SK-N-SH (cell line): ENCODE measurements around the gene CORT. TPM values are rescaled to one million over a fixed set of nuclear protein-coding genes. Genes with fewer than 3 reads are reported as not detected.

Source experiments
- CTCF ChIA-PET: fragments of 300-600, 350-600 bp; formaldehyde crosslinking; extraction: SDS; loops from one replicate; lab custom pipeline; 2021; lab: Yijun Ruan, JAX
- POLR2A ChIA-PET: fragments of 350-600 bp; sonication (Branson Sonifier 250); formaldehyde crosslinking; extraction: SDS; loops from one replicate; lab custom pipeline; 2020; ENCODE audit warnings: antibody characterized with exemption, inconsistent platforms; lab: Yijun Ruan, JAX
- DNase-seq: peaks from one replicate; pipeline ENCODE4 v3.0.0; 2012
- H2AFZ ChIP-seq: fragments of 200-600 bp; sonication (generic); 2 replicates; pipeline ENCODE4 v1.8.1; 2016; ENCODE audit warnings: antibody characterized with exemption, mild to moderate bottlenecking, low read depth
- H3F3A ChIP-seq: fragments of 200-600 bp; sonication (generic); replicated peaks from 2 replicates; pipeline ENCODE3; 2016; ENCODE audit warnings: antibody characterized with exemption, mild to moderate bottlenecking; ENCODE audit not compliant: insufficient read depth
- H3K27ac ChIP-seq, 2 experiments: fragments of 200-500 bp in 1 of 2; fragments of 200-600 bp in 1 of 2; sonication (Bioruptor generic) in 1 of 2; sonication (generic), shearing (Covaris generic) in 1 of 2; 2 replicates each; pipeline versions ENCODE4 v1.5.1 to v1.6.1; 2014 to 2016; ENCODE audit warnings: low read depth in 2 of 2, inconsistent platforms in 1 of 2, low read length in 1 of 2, mild to moderate bottlenecking in 1 of 2, mixed read lengths in 1 of 2
- H3K27me3 ChIP-seq: fragments of 200-600 bp; sonication (generic), shearing (Covaris generic); 2 replicates; pipeline ENCODE4 v1.6.1; 2016; ENCODE audit warnings: mixed run types; ENCODE audit not compliant: insufficient read depth
- H3K36me3 ChIP-seq, 2 experiments: fragments of 200-500 bp in 1 of 2; fragments of 200-600 bp in 1 of 2; sonication (Bioruptor generic) in 1 of 2; sonication (generic) in 1 of 2; replicated peaks in 1 of 2; 2 replicates each; pipeline versions ENCODE3 to v1.5.1; 2014 to 2016; ENCODE audit warnings: low read length in 1 of 2, mild to moderate bottlenecking in 1 of 2; ENCODE audit not compliant: insufficient read depth in 2 of 2, control insufficient read depth in 1 of 2
- H3K4me1 ChIP-seq, 2 experiments: fragments of 200-500 bp in 1 of 2; fragments of 200-600 bp in 1 of 2; sonication (Bioruptor generic) in 1 of 2; sonication (generic), shearing (Covaris generic) in 1 of 2; 2 replicates each; pipeline versions ENCODE4 v1.5.1 to v1.6.1; 2014 to 2016; ENCODE audit warnings: low read depth in 1 of 2, low read length in 1 of 2, mixed run types in 1 of 2; ENCODE audit not compliant: insufficient read depth in 2 of 2, control insufficient read depth in 1 of 2
- H3K4me2 ChIP-seq: fragments of 200-600 bp; sonication (generic), shearing (Covaris generic); 2 replicates; pipeline ENCODE4 v1.6.1; 2017; ENCODE audit warnings: mixed run types
- H3K4me3 ChIP-seq, 2 experiments: fragments of 200-500 bp in 1 of 2; fragments of 200-600 bp in 1 of 2; sonication (Bioruptor generic) in 1 of 2; sonication (generic), shearing (Covaris generic) in 1 of 2; 2 replicates each; pipeline versions ENCODE4 v1.5.1 to v1.8.1; 2014 to 2016; ENCODE audit warnings: low read depth in 2 of 2, inconsistent platforms in 1 of 2, low read length in 1 of 2, mild to moderate bottlenecking in 1 of 2, mixed read lengths in 1 of 2, moderate library complexity in 1 of 2
- H3K79me2 ChIP-seq: fragments of 200-600 bp; sonication (generic); 2 replicates; pipeline ENCODE4 v1.8.1; 2017; ENCODE audit warnings: mild to moderate bottlenecking; ENCODE audit not compliant: insufficient read depth
- H3K9ac ChIP-seq: fragments of 200-600 bp; sonication (generic); 2 replicates; pipeline ENCODE4 v1.6.1; 2017; ENCODE audit warnings: mixed run types
- H3K9me2 ChIP-seq: fragments of 200-600 bp; sonication (generic); 2 replicates; pipeline ENCODE4 v1.6.1; 2017; ENCODE audit warnings: mixed run types
- H3K9me3 ChIP-seq: fragments of 200-600 bp; sonication (generic); 2 replicates; pipeline ENCODE4 v1.6.1; 2017; ENCODE audit warnings: mixed run types, mild to moderate bottlenecking, moderate library complexity
- H4K20me1 ChIP-seq: fragments of 200-600 bp; sonication (generic); 2 replicates; pipeline ENCODE4 v1.6.1; 2017; ENCODE audit warnings: mild to moderate bottlenecking, mixed run types; ENCODE audit not compliant: insufficient read depth
- CHD2 ChIP-seq: fragments of 150-350 bp; IDR thresholded peaks from 2 replicates; pipeline ENCODE4 v1.6.1; 2018; ENCODE audit warnings: low read length; ENCODE audit not compliant: partially characterized antibody
- EP300 ChIP-seq, 2 experiments: IDR thresholded peaks; 2 replicates each; pipeline versions ENCODE4 v1.4.0 to v1.6.1; 2012; ENCODE audit warnings: borderline replicate concordance in 1 of 2, low read depth in 1 of 2, low read length in 1 of 2
- FOSL2 ChIP-seq: IDR thresholded peaks from 2 replicates; pipeline ENCODE4 v1.4.0; 2012; ENCODE audit warnings: low read depth, mild to moderate bottlenecking, moderate library complexity, borderline replicate concordance
- FOXJ3 ChIP-seq: sonication (generic); formaldehyde crosslinking; IDR thresholded peaks from 2 replicates; pipeline ENCODE4 v1.5.1; 2020; ENCODE audit warnings: mild to moderate bottlenecking, missing genetic modification reagents
- FOXM1 ChIP-seq: IDR thresholded peaks from 2 replicates; pipeline ENCODE4 v1.4.0; 2012; ENCODE audit warnings: low read depth, mild to moderate bottlenecking
- GATA2 ChIP-seq: sonication (generic); formaldehyde crosslinking; IDR thresholded peaks from 2 replicates; pipeline ENCODE4 v1.5.0; 2020; ENCODE audit warnings: mild to moderate bottlenecking, missing genetic modification reagents
- MXI1 ChIP-seq: IDR thresholded peaks from 2 replicates; pipeline ENCODE4 v1.6.1; 2012; ENCODE audit warnings: mild to moderate bottlenecking, low read depth, low read length, improper control_type of control experiment
- NRF1 ChIP-seq: IDR thresholded peaks from 2 replicates; pipeline ENCODE4 v1.6.1; 2012; ENCODE audit warnings: low read depth, mild to moderate bottlenecking, low read length
- RAD21 ChIP-seq: IDR thresholded peaks from 2 replicates; pipeline ENCODE4 v1.6.1; 2012; ENCODE audit warnings: mild to moderate bottlenecking, low read length
- SIN3A ChIP-seq: IDR thresholded peaks from 2 replicates; pipeline ENCODE4 v1.6.1; 2012; ENCODE audit warnings: low read depth, mild to moderate bottlenecking, low read length, moderate library complexity, borderline replicate concordance
- SMC3 ChIP-seq: IDR thresholded peaks from 2 replicates; pipeline ENCODE4 v1.6.1; 2012; ENCODE audit warnings: low read depth, low read length, improper control_type of control experiment
- TAF1 ChIP-seq: IDR thresholded peaks from 2 replicates; pipeline ENCODE4 v1.6.1; 2012; ENCODE audit warnings: low read depth, mild to moderate bottlenecking, low read length, moderate library complexity, borderline replicate concordance
- TCF12 ChIP-seq: IDR thresholded peaks from 2 replicates; pipeline ENCODE4 v1.4.0; 2012
- TEAD4 ChIP-seq: IDR thresholded peaks from 2 replicates; pipeline ENCODE4 v1.4.0; 2012; ENCODE audit warnings: mild to moderate bottlenecking, borderline replicate concordance; ENCODE audit not compliant: insufficient read depth
- WGBS: methylation state at CpG from one replicate; pipeline ENCODE4 v1.1.6; 2017; ENCODE audit warnings: low lambda C conversion rate; 5-methylcytosine and 5-hydroxymethylcytosine counted together
- polyA plus RNA-seq, 3 experiments: library from polyadenylated mRNA; depleted of rRNA; stranded (reverse); fragments of >200 nt; gene quantifications; 2 replicates each; pipeline ENCODE4 v1.2.3, GENCODE V29; 2012
- TF ChIP-seq, protein P1 (sequence below): IDR thresholded peaks from 2 replicates; pipeline ENCODE4; 2012
- TF ChIP-seq, protein P2 (sequence below): fragments of 150-350 bp; IDR thresholded peaks from 2 replicates; pipeline ENCODE4 v1.6.1; 2017; ENCODE audit warnings: antibody characterized with exemption, low read length, low read depth, borderline replicate concordance
- TF ChIP-seq, protein P3 (sequence below): fragments of 150-350 bp; IDR thresholded peaks from 2 replicates; pipeline ENCODE4 v1.6.1; 2016; ENCODE audit warnings: mild to moderate bottlenecking, low read depth, low read length
- TF ChIP-seq, protein P4 (sequence below): IDR thresholded peaks from 2 replicates; pipeline ENCODE4 v1.4.0; 2012; ENCODE audit warnings: low read depth, borderline replicate concordance

Gene CORT
- polyA plus RNA-seq, 1 of the 3 experiments (the other 2 are of a cell fraction), result 0.26 TPM

DNA sequence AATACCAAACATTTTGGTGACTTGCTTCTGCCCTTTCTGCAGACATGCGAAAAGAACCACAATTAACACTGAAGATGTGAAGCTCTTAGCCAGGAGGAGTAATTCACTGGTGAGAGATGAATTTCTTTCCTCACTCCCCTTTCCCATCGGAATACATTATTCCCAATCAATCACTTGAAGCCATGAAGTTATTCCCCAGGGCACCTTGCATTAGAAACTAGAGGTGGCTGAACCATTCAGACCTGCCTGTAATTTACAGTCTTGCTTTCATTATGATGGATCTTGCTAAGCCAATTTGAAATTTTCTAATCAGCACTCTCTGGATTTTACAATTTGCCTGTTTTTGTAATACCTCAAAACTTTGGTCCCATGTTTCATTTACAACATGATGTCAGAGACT is 9.5 kb upstream of the CORT start:
- Histone ChIP-seq H3K79me2 (no peaks in the 10 kb centered on the region), H3K27ac (no peak overlapping the region), H3K9me2 (no peaks in the 10 kb centered on the region), H2AFZ (no peak overlapping the region), H4K20me1 (no peaks in the 10 kb centered on the region), H3K4me3 (no peak overlapping the region), H3K4me1 (peaks cover 0 to 5% of the 10 kb centered on the region in 2 experiments; a peak in 1 of 4 replicates), H3K9ac (no peak overlapping the region), H3K4me2 (no peak overlapping the region), H3K36me3 (peaks cover 0 to 5% of the 10 kb centered on the region in 2 experiments), H3F3A (peaks cover 4% of the 10 kb centered on the region), H3K27me3 (no peaks in the 10 kb centered on the region), H3K9me3 (no peaks in the 10 kb centered on the region)
- POLR2A ChIA-PET, result no interaction called here
- CTCF ChIA-PET, result no interaction called here
- 97% methylated on average over 2 of the region's 2 CpGs for WGBS
- no peak for DNase-seq
- TF ChIP-seq SIN3A (no peak), TCF12 (no peak), GATA2 (no peak), RAD21 (no peak), TEAD4 (no peak), FOXM1 (no peak), TAF1 (no peak), FOSL2 (no peak), CHD2 (no peak), NRF1 (no peak), FOXJ3 (CRISPR knock-in tag) (no peak)
- TF ChIP-seq, protein P1, sequence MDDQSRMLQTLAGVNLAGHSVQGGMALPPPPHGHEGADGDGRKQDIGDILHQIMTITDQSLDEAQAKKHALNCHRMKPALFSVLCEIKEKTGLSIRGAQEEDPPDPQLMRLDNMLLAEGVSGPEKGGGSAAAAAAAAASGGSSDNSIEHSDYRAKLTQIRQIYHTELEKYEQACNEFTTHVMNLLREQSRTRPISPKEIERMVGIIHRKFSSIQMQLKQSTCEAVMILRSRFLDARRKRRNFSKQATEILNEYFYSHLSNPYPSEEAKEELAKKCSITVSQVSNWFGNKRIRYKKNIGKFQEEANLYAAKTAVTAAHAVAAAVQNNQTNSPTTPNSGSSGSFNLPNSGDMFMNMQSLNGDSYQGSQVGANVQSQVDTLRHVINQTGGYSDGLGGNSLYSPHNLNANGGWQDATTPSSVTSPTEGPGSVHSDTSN, result no peak
- TF ChIP-seq, protein P2, sequence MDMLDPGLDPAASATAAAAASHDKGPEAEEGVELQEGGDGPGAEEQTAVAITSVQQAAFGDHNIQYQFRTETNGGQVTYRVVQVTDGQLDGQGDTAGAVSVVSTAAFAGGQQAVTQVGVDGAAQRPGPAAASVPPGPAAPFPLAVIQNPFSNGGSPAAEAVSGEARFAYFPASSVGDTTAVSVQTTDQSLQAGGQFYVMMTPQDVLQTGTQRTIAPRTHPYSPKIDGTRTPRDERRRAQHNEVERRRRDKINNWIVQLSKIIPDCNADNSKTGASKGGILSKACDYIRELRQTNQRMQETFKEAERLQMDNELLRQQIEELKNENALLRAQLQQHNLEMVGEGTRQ, result no peak
- TF ChIP-seq, protein P3, sequence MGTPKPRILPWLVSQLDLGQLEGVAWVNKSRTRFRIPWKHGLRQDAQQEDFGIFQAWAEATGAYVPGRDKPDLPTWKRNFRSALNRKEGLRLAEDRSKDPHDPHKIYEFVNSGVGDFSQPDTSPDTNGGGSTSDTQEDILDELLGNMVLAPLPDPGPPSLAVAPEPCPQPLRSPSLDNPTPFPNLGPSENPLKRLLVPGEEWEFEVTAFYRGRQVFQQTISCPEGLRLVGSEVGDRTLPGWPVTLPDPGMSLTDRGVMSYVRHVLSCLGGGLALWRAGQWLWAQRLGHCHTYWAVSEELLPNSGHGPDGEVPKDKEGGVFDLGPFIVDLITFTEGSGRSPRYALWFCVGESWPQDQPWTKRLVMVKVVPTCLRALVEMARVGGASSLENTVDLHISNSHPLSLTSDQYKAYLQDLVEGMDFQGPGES, result no peak
- TF ChIP-seq, all 33 proteins: peak for 0

DNA sequence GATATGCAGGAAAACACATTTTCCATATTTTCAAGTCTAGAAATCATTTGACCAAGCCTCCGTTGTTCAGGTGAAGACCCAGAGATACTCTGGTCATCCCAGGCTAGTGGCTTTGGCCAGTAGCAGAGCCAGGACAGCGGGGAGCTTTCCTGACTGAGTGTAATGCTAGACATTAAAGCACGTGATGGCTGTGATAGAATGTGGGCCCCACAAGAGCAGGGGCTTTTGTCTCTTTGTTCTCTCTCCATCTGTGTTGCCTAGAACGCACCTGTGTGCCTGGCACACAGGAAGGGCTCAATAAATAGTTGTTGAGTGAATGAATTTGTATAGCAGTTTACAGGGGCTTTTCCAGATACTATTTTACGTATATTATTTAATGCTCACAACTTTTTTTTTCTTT is 9.0 kb upstream of the CORT start:
- Histone ChIP-seq H3K4me2 (no peak overlapping the region), H3K4me3 (no peak overlapping the region), H3K27ac (no peak overlapping the region), H3K9me3 (no peaks in the 10 kb centered on the region), H3K27me3 (no peaks in the 10 kb centered on the region), H3K9ac (no peak overlapping the region), H3K4me1 (peaks cover 0 to 5% of the 10 kb centered on the region in 2 experiments; a peak in 1 of 4 replicates), H4K20me1 (no peaks in the 10 kb centered on the region)
- CTCF ChIA-PET, result interaction anchor here (1.5 kb wide), 1 partner anchor 9 kb away, joined by 4 read pairs; no protein-coding TSS in a partner anchor
- TF ChIP-seq SMC3 (no peak), EP300 (IDR thresholded peaks at IDR 0.05; ENCODE audit: borderline replicate concordance in 1 of 2, low read depth in 1 of 2, low read length in 1 of 2) (no peak), RAD21 (no peak), MXI1 (no peak), GATA2 (no peak), CHD2 (no peak), SIN3A (no peak), TCF12 (no peak)
- TF ChIP-seq, protein P4, sequence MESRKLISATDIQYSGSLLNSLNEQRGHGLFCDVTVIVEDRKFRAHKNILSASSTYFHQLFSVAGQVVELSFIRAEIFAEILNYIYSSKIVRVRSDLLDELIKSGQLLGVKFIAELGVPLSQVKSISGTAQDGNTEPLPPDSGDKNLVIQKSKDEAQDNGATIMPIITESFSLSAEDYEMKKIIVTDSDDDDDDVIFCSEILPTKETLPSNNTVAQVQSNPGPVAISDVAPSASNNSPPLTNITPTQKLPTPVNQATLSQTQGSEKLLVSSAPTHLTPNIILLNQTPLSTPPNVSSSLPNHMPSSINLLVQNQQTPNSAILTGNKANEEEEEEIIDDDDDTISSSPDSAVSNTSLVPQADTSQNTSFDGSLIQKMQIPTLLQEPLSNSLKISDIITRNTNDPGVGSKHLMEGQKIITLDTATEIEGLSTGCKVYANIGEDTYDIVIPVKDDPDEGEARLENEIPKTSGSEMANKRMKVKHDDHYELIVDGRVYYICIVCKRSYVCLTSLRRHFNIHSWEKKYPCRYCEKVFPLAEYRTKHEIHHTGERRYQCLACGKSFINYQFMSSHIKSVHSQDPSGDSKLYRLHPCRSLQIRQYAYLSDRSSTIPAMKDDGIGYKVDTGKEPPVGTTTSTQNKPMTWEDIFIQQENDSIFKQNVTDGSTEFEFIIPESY, result no peak
- TF ChIP-seq, all 33 proteins: peak for 0
- DNase-seq, result no peak
- Histone ChIP-seq H2AFZ (no peak overlapping the region), H3K9me2 (no peaks in the 10 kb centered on the region), H3K79me2 (no peaks in the 10 kb centered on the region), H3K36me3 (peaks cover 0 to 5% of the 10 kb centered on the region in 2 experiments), H3F3A (peaks cover 4% of the 10 kb centered on the region)
- POLR2A ChIA-PET, result no interaction called here
- 97% methylated on average over 5 of the region's 5 CpGs for WGBS
